Measurements from ENCODE around the gene FADS1.

- no peak for TF ChIP-seq CTCF (IDR thresholded peaks at IDR 0.05; ENCODE audit: low read depth, low read length)
- no peak for TF ChIP-seq MAX (IDR thresholded peaks at IDR 0.05; ENCODE audit: low read depth, low read length)
- TF ChIP-seq POLR2A (IDR thresholded peaks at IDR 0.05; ENCODE audit: extremely low read depth, insufficient read length), result no peak
- TF ChIP-seq MYC (IDR thresholded peaks at IDR 0.05; ENCODE audit: low read depth, low read length), result no peak
Measured at GRCh38 chr11:61780581-61781162, 36.1 kb downstream of the FADS1 start.
